SK-N-SH (cell line): ENCODE measurements around the gene MBIP. TPM values are rescaled to one million over a fixed set of nuclear protein-coding genes. Genes with fewer than 3 reads are reported as not detected.

Source experiments
- CTCF ChIA-PET: fragments of 300-600, 350-600 bp; formaldehyde crosslinking; extraction: SDS; loops from one replicate; lab custom pipeline; 2021; lab: Yijun Ruan, JAX
- POLR2A ChIA-PET: fragments of 350-600 bp; sonication (Branson Sonifier 250); formaldehyde crosslinking; extraction: SDS; loops from one replicate; lab custom pipeline; 2020; ENCODE audit warnings: antibody characterized with exemption, inconsistent platforms; lab: Yijun Ruan, JAX
- DNase-seq: peaks from one replicate; pipeline ENCODE4 v3.0.0; 2012
- H2AFZ ChIP-seq: fragments of 200-600 bp; sonication (generic); 2 replicates; pipeline ENCODE4 v1.8.1; 2016; ENCODE audit warnings: antibody characterized with exemption, mild to moderate bottlenecking, low read depth
- H3F3A ChIP-seq: fragments of 200-600 bp; sonication (generic); replicated peaks from 2 replicates; pipeline ENCODE3; 2016; ENCODE audit warnings: antibody characterized with exemption, mild to moderate bottlenecking; ENCODE audit not compliant: insufficient read depth
- H3K27ac ChIP-seq, 2 experiments: fragments of 200-500 bp in 1 of 2; fragments of 200-600 bp in 1 of 2; sonication (Bioruptor generic) in 1 of 2; sonication (generic), shearing (Covaris generic) in 1 of 2; 2 replicates each; pipeline versions ENCODE4 v1.5.1 to v1.6.1; 2014 to 2016; ENCODE audit warnings: low read depth in 2 of 2, inconsistent platforms in 1 of 2, low read length in 1 of 2, mild to moderate bottlenecking in 1 of 2, mixed read lengths in 1 of 2
- H3K27me3 ChIP-seq: fragments of 200-600 bp; sonication (generic), shearing (Covaris generic); 2 replicates; pipeline ENCODE4 v1.6.1; 2016; ENCODE audit warnings: mixed run types; ENCODE audit not compliant: insufficient read depth
- H3K36me3 ChIP-seq, 2 experiments: fragments of 200-500 bp in 1 of 2; fragments of 200-600 bp in 1 of 2; sonication (Bioruptor generic) in 1 of 2; sonication (generic) in 1 of 2; replicated peaks in 1 of 2; 2 replicates each; pipeline versions ENCODE3 to v1.5.1; 2014 to 2016; ENCODE audit warnings: low read length in 1 of 2, mild to moderate bottlenecking in 1 of 2; ENCODE audit not compliant: insufficient read depth in 2 of 2, control insufficient read depth in 1 of 2
- H3K4me1 ChIP-seq, 2 experiments: fragments of 200-500 bp in 1 of 2; fragments of 200-600 bp in 1 of 2; sonication (Bioruptor generic) in 1 of 2; sonication (generic), shearing (Covaris generic) in 1 of 2; 2 replicates each; pipeline versions ENCODE4 v1.5.1 to v1.6.1; 2014 to 2016; ENCODE audit warnings: low read depth in 1 of 2, low read length in 1 of 2, mixed run types in 1 of 2; ENCODE audit not compliant: insufficient read depth in 2 of 2, control insufficient read depth in 1 of 2
- H3K4me2 ChIP-seq: fragments of 200-600 bp; sonication (generic), shearing (Covaris generic); 2 replicates; pipeline ENCODE4 v1.6.1; 2017; ENCODE audit warnings: mixed run types
- H3K4me3 ChIP-seq, 2 experiments: fragments of 200-500 bp in 1 of 2; fragments of 200-600 bp in 1 of 2; sonication (Bioruptor generic) in 1 of 2; sonication (generic), shearing (Covaris generic) in 1 of 2; 2 replicates each; pipeline versions ENCODE4 v1.5.1 to v1.8.1; 2014 to 2016; ENCODE audit warnings: low read depth in 2 of 2, inconsistent platforms in 1 of 2, low read length in 1 of 2, mild to moderate bottlenecking in 1 of 2, mixed read lengths in 1 of 2, moderate library complexity in 1 of 2
- H3K79me2 ChIP-seq: fragments of 200-600 bp; sonication (generic); 2 replicates; pipeline ENCODE4 v1.8.1; 2017; ENCODE audit warnings: mild to moderate bottlenecking; ENCODE audit not compliant: insufficient read depth
- H3K9ac ChIP-seq: fragments of 200-600 bp; sonication (generic); 2 replicates; pipeline ENCODE4 v1.6.1; 2017; ENCODE audit warnings: mixed run types
- H3K9me2 ChIP-seq: fragments of 200-600 bp; sonication (generic); 2 replicates; pipeline ENCODE4 v1.6.1; 2017; ENCODE audit warnings: mixed run types
- H3K9me3 ChIP-seq: fragments of 200-600 bp; sonication (generic); 2 replicates; pipeline ENCODE4 v1.6.1; 2017; ENCODE audit warnings: mixed run types, mild to moderate bottlenecking, moderate library complexity
- H4K20me1 ChIP-seq: fragments of 200-600 bp; sonication (generic); 2 replicates; pipeline ENCODE4 v1.6.1; 2017; ENCODE audit warnings: mild to moderate bottlenecking, mixed run types; ENCODE audit not compliant: insufficient read depth
- CHD2 ChIP-seq: fragments of 150-350 bp; IDR thresholded peaks from 2 replicates; pipeline ENCODE4 v1.6.1; 2018; ENCODE audit warnings: low read length; ENCODE audit not compliant: partially characterized antibody
- CTCF ChIP-seq: fragments of 200-600 bp; sonication (generic); IDR thresholded peaks from 2 replicates; pipeline ENCODE4 v1.6.1; 2017; ENCODE audit warnings: antibody characterized with exemption, mild to moderate bottlenecking, moderate library complexity
- ELF1 ChIP-seq: IDR thresholded peaks from 2 replicates; pipeline ENCODE4 v1.4.0; 2012
- EP300 ChIP-seq, 2 experiments: IDR thresholded peaks; 2 replicates each; pipeline versions ENCODE4 v1.4.0 to v1.6.1; 2012; ENCODE audit warnings: borderline replicate concordance in 1 of 2, low read depth in 1 of 2, low read length in 1 of 2
- EZH2phosphoT487 ChIP-seq: fragments of 200-600 bp; sonication (generic); IDR thresholded peaks from 2 replicates; pipeline ENCODE4 v1.6.1; 2017; ENCODE audit warnings: low read depth, mixed run types, mild to moderate bottlenecking, antibody characterized with exemption, moderate library complexity, borderline replicate concordance
- GABPA ChIP-seq: IDR thresholded peaks from 2 replicates; pipeline ENCODE4 v1.4.0; 2012; ENCODE audit warnings: low read depth, mild to moderate bottlenecking
- GATA2 ChIP-seq: sonication (generic); formaldehyde crosslinking; IDR thresholded peaks from 2 replicates; pipeline ENCODE4 v1.5.0; 2020; ENCODE audit warnings: mild to moderate bottlenecking, missing genetic modification reagents
- JUND ChIP-seq: IDR thresholded peaks from 2 replicates; pipeline ENCODE4 v1.4.0; 2012
- MAX ChIP-seq: IDR thresholded peaks from 2 replicates; pipeline ENCODE4 v1.4.0; 2012; ENCODE audit warnings: low read depth
- MEF2A ChIP-seq: IDR thresholded peaks from 2 replicates; pipeline ENCODE4 v1.4.0; 2012; ENCODE audit warnings: low read depth, borderline replicate concordance
- NFIC ChIP-seq: IDR thresholded peaks from 2 replicates; pipeline ENCODE4 v1.4.0; 2012; ENCODE audit warnings: borderline replicate concordance
- POLR2AphosphoS5 ChIP-seq: IDR thresholded peaks from 2 replicates; pipeline ENCODE4 v1.6.1; 2012; ENCODE audit warnings: low read depth, low read length
- RAD21 ChIP-seq: IDR thresholded peaks from 2 replicates; pipeline ENCODE4 v1.6.1; 2012; ENCODE audit warnings: mild to moderate bottlenecking, low read length
- REST ChIP-seq: IDR thresholded peaks from 2 replicates; pipeline ENCODE4 v1.6.1; 2012; ENCODE audit warnings: mild to moderate bottlenecking, low read depth, low read length, moderate library complexity
- SIN3A ChIP-seq: IDR thresholded peaks from 2 replicates; pipeline ENCODE4 v1.6.1; 2012; ENCODE audit warnings: low read depth, mild to moderate bottlenecking, low read length, moderate library complexity, borderline replicate concordance
- SMC3 ChIP-seq: IDR thresholded peaks from 2 replicates; pipeline ENCODE4 v1.6.1; 2012; ENCODE audit warnings: low read depth, low read length, improper control_type of control experiment
- TAF1 ChIP-seq: IDR thresholded peaks from 2 replicates; pipeline ENCODE4 v1.6.1; 2012; ENCODE audit warnings: low read depth, mild to moderate bottlenecking, low read length, moderate library complexity, borderline replicate concordance
- TCF12 ChIP-seq: IDR thresholded peaks from 2 replicates; pipeline ENCODE4 v1.4.0; 2012
- ZBTB33 ChIP-seq: IDR thresholded peaks from 2 replicates; pipeline ENCODE4 v1.4.0; 2012; ENCODE audit warnings: low read depth, borderline replicate concordance
- WGBS: methylation state at CpG from one replicate; pipeline ENCODE4 v1.1.6; 2017; ENCODE audit warnings: low lambda C conversion rate; 5-methylcytosine and 5-hydroxymethylcytosine counted together
- polyA plus RNA-seq, 3 experiments: library from polyadenylated mRNA; depleted of rRNA; stranded (reverse); fragments of >200 nt; gene quantifications; 2 replicates each; pipeline ENCODE4 v1.2.3, GENCODE V29; 2012

MBIP gene
- polyA plus RNA-seq, 1 of the 3 experiments (the other 2 are of a cell fraction), result 11.5 TPM

GRCh38 chr14:36294543-36294942, 25.9 kb downstream of the MBIP start:
- Histone ChIP-seq H3K36me3 (peaks cover 30 to 35% of the 10 kb centered on the region in 2 experiments), H3K4me1 (no peaks in the 10 kb centered on the region), H3K4me2 (no peak overlapping the region), H3K4me3 (no peak overlapping the region), H3F3A (no peaks in the 10 kb centered on the region), H3K27ac (no peak overlapping the region), H3K9ac (no peak overlapping the region), H4K20me1 (no peaks in the 10 kb centered on the region), H3K79me2 (no peaks in the 10 kb centered on the region), H3K27me3 (no peaks in the 10 kb centered on the region), H3K9me3 (no peaks in the 10 kb centered on the region), H3K9me2 (no peaks in the 10 kb centered on the region), H2AFZ (no peak overlapping the region)
- DNase-seq, result no peak
- no peak for TF ChIP-seq RAD21
- TF ChIP-seq MAX, result no peak
- no peak for TF ChIP-seq TAF1
- no peak for TF ChIP-seq CHD2
- TF ChIP-seq GABPA, result no peak
- no peak for TF ChIP-seq CTCF
- no peak for TF ChIP-seq NFIC
- no peak for TF ChIP-seq MEF2A
- no peak for TF ChIP-seq EZH2phosphoT487
- no peak for TF ChIP-seq TCF12
- TF ChIP-seq JUND, result no peak
- no peak for TF ChIP-seq ELF1
- no peak for TF ChIP-seq REST
- no peak for TF ChIP-seq POLR2AphosphoS5
- TF ChIP-seq SIN3A, result no peak
- TF ChIP-seq SMC3, result no peak
- TF ChIP-seq ZBTB33, result no peak
- no peak for TF ChIP-seq GATA2
- no peak for TF ChIP-seq EP300 (IDR thresholded peaks at IDR 0.05; ENCODE audit: borderline replicate concordance in 1 of 2, low read depth in 1 of 2, low read length in 1 of 2)
- ChIA-PET CTCF (interaction anchor here (1.4 kb wide), 1 partner anchor 19 kb away, joined by 4 read pairs; no protein-coding TSS in a partner anchor), POLR2A (interaction anchor here (0.6 kb wide), 1 partner anchor 26 kb away, joined by 3 read pairs; the partner anchor contains the start of gene MBIP)
- WGBS, result 94% methylated on average over 4 of the region's 4 CpGs
